ENCODE results near the gene RAB1A.
A peak's percentile ranks its signal among the peaks of the same experiment; 100 is the strongest.

RAB1A gene

DNA sequence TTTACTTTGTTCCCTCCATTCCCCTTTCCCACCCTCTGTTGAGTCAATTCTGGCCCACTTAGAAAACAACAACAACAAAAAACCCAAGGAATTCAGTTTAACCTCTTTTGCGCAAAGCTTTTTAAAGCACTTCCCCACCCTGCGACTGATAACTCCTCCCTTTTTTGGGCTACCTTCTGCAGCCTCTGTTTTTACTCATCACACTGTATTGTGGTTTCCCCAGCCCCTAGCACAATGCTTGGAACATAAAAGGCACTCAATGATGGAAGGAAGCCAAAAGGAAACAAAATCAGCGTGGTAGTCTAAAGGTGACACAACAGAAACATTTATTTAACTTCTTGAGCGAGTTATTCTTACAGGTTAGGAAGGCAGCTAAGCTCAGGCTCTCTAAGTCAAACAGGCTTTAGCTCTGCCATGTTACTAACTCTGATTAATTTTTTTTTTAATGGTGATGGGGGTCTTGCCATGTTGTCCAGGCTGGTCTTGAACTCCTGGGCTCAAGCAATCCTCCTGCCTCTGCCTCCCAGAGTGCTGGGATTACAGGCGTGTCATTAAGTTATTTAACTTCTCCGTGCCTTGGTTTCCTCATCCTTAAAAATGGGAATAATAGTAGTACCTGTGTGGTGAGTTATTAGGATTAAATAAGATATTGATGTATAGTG, 72.4 kb downstream of the RAB1A start:
- DNase-seq = peak; percentile 50

DNA sequence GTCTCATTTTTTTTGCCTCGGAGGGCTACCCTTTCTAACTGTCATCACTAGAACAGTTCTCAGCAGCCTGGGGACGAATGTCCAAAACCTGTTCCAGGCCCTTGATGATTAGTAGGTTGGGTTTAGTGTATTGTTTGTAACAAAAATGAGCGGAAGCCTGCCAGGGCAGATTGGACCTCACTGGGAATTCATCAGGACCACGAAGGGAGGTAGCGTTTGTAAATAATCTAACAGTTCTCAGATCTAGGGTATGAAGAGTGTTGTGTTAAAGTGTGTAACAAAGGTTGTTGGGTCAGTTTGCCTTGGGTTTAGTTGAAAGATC, 72.9 kb downstream of the RAB1A start:
- DNase-seq = no peak

- peak; percentile 95 for DNase-seq
Measured at GRCh38 chr2:65056215-65057053, 73.5 kb downstream of the RAB1A start, which contains the start of gene CEP68. Gene CEP68 (plus strand): TSS chr2:65056416. CDS start chr2:65069445, 13,029 bp downstream.

- DNase-seq = peak; percentile 16
Measured at GRCh38 chr2:65055422-65056214, 74.3 kb downstream of the RAB1A start.

GRCh38 chr2:65054749-65055421, 75.0 kb downstream of the RAB1A start:
- DNase-seq = no peak

- no peak for DNase-seq
Measured at GRCh38 chr2:65053199-65053598, 76.7 kb downstream of the RAB1A start.

DNA sequence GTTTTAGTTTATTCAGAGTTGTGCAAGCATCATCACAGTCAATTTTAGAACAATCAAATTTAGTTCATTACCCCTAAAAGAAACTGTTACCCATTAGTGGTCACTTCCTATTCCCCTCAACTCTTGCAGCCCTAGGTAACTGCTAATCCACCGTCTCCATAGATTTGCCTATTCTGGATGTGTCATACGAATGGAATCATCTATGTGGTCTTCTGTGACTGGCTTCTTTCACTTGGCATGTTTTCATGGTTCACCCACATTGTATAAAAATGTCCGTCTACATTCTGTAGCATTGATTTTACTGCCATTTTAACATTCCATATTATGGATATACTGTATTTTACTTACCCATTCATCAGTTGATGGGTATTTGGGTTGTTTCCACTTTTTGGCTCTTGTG, 79.0 kb downstream of the RAB1A start:
- DNase-seq = no peak

- DNase-seq = peak; percentile 78
Measured at GRCh38 chr2:65049010-65049639, 80.8 kb downstream of the RAB1A start.

DNA sequence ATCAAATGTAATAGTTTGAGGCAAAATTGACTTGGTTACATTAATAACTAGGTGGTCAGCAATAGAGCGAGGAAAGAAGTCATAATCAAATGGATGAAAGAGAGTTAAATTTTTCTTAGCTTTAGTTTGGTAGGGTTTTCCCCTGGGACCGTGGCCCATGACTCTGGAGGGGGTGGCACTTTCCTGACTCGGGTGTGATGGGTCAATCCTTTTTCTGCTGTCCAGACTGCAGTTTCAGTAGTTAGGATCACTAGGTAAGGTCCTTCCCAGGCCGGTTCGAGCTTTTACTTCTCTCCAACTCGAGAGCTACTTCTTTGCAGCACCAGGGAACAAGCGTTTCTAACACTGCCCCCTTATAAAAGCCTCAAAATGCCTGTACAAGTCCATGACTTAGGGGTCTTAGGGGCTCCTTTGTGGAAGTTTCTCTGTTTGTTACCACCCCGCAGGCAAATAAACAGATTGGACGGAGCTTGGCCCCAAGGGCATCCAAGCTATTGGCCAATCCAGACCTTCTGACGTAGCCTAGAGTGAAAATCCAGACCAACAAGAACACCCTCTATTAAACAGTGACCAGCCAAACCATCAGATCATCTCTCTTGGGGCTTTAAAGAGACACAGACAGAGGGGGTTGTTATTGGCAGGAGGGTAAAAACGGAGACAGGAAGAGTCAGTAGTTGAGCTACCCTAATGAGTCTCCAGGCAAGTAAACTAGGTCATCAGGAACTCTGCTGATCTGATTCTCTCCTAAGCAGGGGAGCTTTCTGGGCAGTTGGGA, 83.1 kb downstream of the RAB1A start:
- no peak for DNase-seq

DNA sequence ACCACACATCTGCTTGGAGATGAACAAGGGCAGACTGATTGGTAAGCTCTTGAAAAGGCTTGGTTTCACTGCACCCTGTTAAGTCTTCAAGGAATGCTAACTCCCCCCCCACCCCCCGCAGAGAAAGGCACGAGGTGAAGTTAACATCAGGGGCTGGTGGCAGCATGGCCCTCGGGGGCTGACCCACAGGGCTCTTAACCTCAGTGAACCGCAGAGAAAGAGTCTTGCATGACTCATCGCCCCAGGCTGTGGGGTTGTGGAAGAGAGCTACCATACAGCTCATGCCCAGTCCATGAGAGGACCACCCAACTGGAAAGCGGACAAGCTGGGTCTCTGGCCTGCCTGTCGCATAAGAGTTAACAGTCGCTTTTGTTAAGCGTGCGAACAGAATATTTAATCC, 84.3 kb downstream of the RAB1A start:
- DNase-seq = no peak

DNA sequence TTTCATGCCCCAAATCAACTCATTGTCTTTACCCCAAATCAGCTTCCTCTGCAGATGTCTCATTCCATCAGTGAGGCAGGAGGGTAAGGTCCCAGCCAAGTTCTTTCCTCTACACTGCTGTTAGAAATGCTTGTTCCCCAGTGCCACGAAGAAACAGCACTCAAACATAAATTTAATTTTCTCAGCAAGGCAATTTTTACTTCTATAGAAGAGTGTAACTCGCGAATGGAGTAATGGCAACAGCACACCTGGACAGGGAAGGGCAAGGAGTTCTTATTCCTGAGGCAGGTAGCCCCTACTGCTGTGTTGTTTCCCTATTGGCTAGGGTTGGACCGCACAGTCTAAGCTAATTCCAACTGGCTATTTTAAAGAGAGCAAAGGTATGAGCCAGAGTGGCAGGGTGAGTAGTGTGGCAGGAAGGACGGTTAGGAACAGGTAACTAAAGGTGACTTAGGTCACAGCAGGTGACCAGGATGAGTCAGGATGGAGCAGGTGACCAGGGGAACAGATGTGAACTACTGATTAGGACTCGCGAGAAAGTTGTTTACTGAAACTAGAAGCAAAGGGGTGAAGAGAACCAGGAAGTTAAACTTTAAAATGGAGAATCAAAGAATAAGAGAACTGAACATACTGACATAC, 85.7 kb downstream of the RAB1A start:
- DNase-seq = no peak

- no peak for DNase-seq
Measured at GRCh38 chr2:65043001-65043400, 86.9 kb downstream of the RAB1A start.

GRCh38 chr2:65040400-65041261, 89.3 kb downstream of the RAB1A start:
- DNase-seq = peak; percentile 45

GRCh38 chr2:65039640-65040039, 90.3 kb downstream of the RAB1A start:
- no peak for DNase-seq

DNA sequence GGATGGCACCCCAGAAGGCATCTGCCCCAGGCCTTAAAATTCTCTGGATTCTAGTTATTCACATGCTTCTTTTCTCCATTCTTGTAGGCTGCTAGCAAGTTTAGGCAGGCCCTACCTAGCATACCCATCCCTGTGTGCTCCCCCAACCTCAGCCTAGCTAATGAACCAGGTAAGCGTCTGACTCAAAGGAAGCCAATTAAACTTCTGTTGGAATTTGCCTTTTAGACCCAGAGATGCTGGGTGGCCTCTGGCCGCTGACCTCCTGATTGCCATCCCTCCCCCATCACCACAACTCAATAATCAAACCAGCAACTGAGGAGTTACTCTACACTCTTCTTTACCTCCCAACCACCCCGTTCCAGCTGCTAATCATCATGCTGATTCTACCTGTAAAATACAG, 92.7 kb downstream of the RAB1A start:
- DNase-seq = no peak

Data from NCI-H2107 (cell line).